Stimulated activated CD8-positive, alpha-beta memory T cell treated with anti-CD3 and anti-CD28 coated beads, Interleukin-15, amount 100 ng/mL, for 4 hours (primary cell): ENCODE results near the gene TRIM66.

ENCODE experiments used
- DNase-seq, 2 donors: peaks; one replicate each; pipeline ENCODE4 v3.0.0-alpha.2; 2020; ENCODE audit warnings: low read depth in 2 of 2

The TRIM66 gene

GRCh38 chr11:8612522-8612921 is 69.9 kb downstream of the TRIM66 start:
- DNase-seq, result no peak

GRCh38 chr11:8610532-8611116 is 71.8 kb downstream of the TRIM66 start:
- no peak for DNase-seq

- DNase-seq, result no peak
Measured at GRCh38 chr11:8608652-8609051, 73.8 kb downstream of the TRIM66 start.

GRCh38 chr11:8605971-8606563 is 76.4 kb downstream of the TRIM66 start:
- DNase-seq, result no peak

GRCh38 chr11:8604078-8604723 is 78.3 kb downstream of the TRIM66 start:
- DNase-seq, result no peak

GRCh38 chr11:8603696-8604077 is 78.8 kb downstream of the TRIM66 start:
- DNase-seq, result no peak

- no peak for DNase-seq
Measured at GRCh38 chr11:8601376-8602133, 80.9 kb downstream of the TRIM66 start.

GRCh38 chr11:8598506-8598905 is 84.0 kb downstream of the TRIM66 start:
- DNase-seq, result no peak

- DNase-seq, result no peak
Measured at GRCh38 chr11:8597182-8597581, 85.3 kb downstream of the TRIM66 start.

- no peak for DNase-seq
Measured at GRCh38 chr11:8596504-8597046, 85.9 kb downstream of the TRIM66 start.

GRCh38 chr11:8593935-8594909 is 88.2 kb downstream of the TRIM66 start, which contains the start of gene STK33:
TSS of gene STK33 (minus strand) at chr11:8594228. CDS start at chr11:8474905, 119,323 bp downstream.
- DNase-seq, result no peak

GRCh38 chr11:8593455-8593854 is 89.0 kb downstream of the TRIM66 start:
- DNase-seq, result no peak

GRCh38 chr11:8587915-8588314 is 94.5 kb downstream of the TRIM66 start:
- no peak for DNase-seq

GRCh38 chr11:8586805-8587204 is 95.7 kb downstream of the TRIM66 start:
- DNase-seq, result no peak

- no peak for DNase-seq
Measured at GRCh38 chr11:8586184-8586583, 96.3 kb downstream of the TRIM66 start.

GRCh38 chr11:8584511-8584910 is 98.0 kb downstream of the TRIM66 start:
- no peak for DNase-seq

- no peak for DNase-seq
Measured at GRCh38 chr11:8584082-8584481, 98.4 kb downstream of the TRIM66 start.

- DNase-seq, result no peak
Measured at GRCh38 chr11:8581300-8581699, 101.2 kb downstream of the TRIM66 start.

- no peak for DNase-seq
Measured at GRCh38 chr11:8577791-8578581, 104.5 kb downstream of the TRIM66 start.

GRCh38 chr11:8574798-8575197 is 107.7 kb downstream of the TRIM66 start:
- no peak for DNase-seq
